NCI-H345 treated with DMSO at 0.1 percent for 48 hours (cell line): Measurements from ENCODE around the gene OSGEP.
"Not testable (repeated sequence)": the region's sequence is repeated elsewhere in the genome, so short reads cannot be mapped to it uniquely, and the experiment has no call there.

ENCODE experiments used
- DNase-seq: peaks from one replicate; lab custom pipeline; 2025; ENCODE audit not compliant: unreplicated experiment; lab: John Stamatoyannopoulos, UW

Gene OSGEP

GRCh38 chr14:20469890-20470602, 15.4 kb upstream of the OSGEP start:
- DNase-seq, result peak; percentile 20

- peak; percentile 85 for DNase-seq
Measured at GRCh38 chr14:20469242-20469889, 14.8 kb upstream of the OSGEP start, which contains the start of gene PNP. Gene PNP (plus strand): TSS chr14:20469406. CDS start chr14:20469525, 119 bp downstream.

- no peak for DNase-seq
Measured at GRCh38 chr14:20468764-20469241, 14.2 kb upstream of the OSGEP start.

- peak; percentile 100 for DNase-seq
Measured at GRCh38 chr14:20461225-20462141, 6.9 kb upstream of the OSGEP start, which contains the start of gene PIP4P1. Gene PIP4P1 (minus strand): TSS chr14:20461434. CDS start chr14:20461325, 109 bp downstream.

GRCh38 chr14:20460458-20461224, 6.0 kb upstream of the OSGEP start:
- DNase-seq, result peak; percentile 16

GRCh38 chr14:20458031-20458789, 3.6 kb upstream of the OSGEP start:
- no peak for DNase-seq

- DNase-seq, result no peak
Measured at GRCh38 chr14:20456971-20457370, 2.4 kb upstream of the OSGEP start.

GRCh38 chr14:20455355-20456300, 1.0 kb upstream of the OSGEP start:
- DNase-seq, result no peak

GRCh38 chr14:20452831-20453230, 1.8 kb downstream of the OSGEP start:
- not testable (repeated sequence) for DNase-seq

GRCh38 chr14:20446889-20447288, 7.7 kb downstream of the OSGEP start:
- no peak for DNase-seq

GRCh38 chr14:20443650-20444049, 11.0 kb downstream of the OSGEP start:
- DNase-seq, result not testable (repeated sequence)

- no peak for DNase-seq
Measured at GRCh38 chr14:20441461-20441860, 13.2 kb downstream of the OSGEP start.

- no peak for DNase-seq
Measured at GRCh38 chr14:20440882-20441281, 13.7 kb downstream of the OSGEP start.

- DNase-seq, result no peak
Measured at GRCh38 chr14:20440465-20440864, 14.1 kb downstream of the OSGEP start.

- DNase-seq, result no peak
Measured at GRCh38 chr14:20438664-20439063, 15.9 kb downstream of the OSGEP start.

- no peak for DNase-seq
Measured at GRCh38 chr14:20436363-20436755, 18.3 kb downstream of the OSGEP start.

- no peak for DNase-seq
Measured at GRCh38 chr14:20435582-20436362, 18.8 kb downstream of the OSGEP start, which contains the start of gene KLHL33. Gene KLHL33 (minus strand): TSS chr14:20436166. CDS start chr14:20435811, 355 bp downstream.
